Vagina (tissue), 2 donors: ENCODE results near the gene ZNF431.

Experiments
- CTCF ChIP-seq, 3 experiments: fragments of 450-650 bp in 2 of 3; fragments of 200-600 bp in 1 of 3; sonication (generic) in 1 of 3; IDR thresholded peaks; one replicate each; pipeline ENCODE4 v1.5.1; 2017 to 2019; ENCODE audit warnings: antibody characterized with exemption in 3 of 3, mild to moderate bottlenecking in 2 of 3, moderate library complexity in 2 of 3
- POLR2AphosphoS5 ChIP-seq, 2 donors: sonication (generic); formaldehyde crosslinking; IDR thresholded peaks; one replicate each; pipeline ENCODE4 v1.9.0; 2017; ENCODE audit warnings: antibody characterized with exemption in 2 of 2, mild to moderate bottlenecking in 2 of 2, low read depth in 1 of 2; ENCODE audit not compliant: insufficient read depth in 1 of 2

GRCh38 chr19:21233691-21234090 lies 91.9 kb downstream of the ZNF431 start:
- no peak for TF ChIP-seq CTCF (IDR thresholded peaks at IDR 0.05)
- TF ChIP-seq POLR2AphosphoS5 (IDR thresholded peaks at IDR 0.05; ENCODE audit: insufficient read depth in 1 of 2, low read depth in 1 of 2): no peak
